Progenitor cell of endocrine pancreas (in vitro differentiated cells): ENCODE measurements around the gene CCNL1. TPM values are rescaled to one million over a fixed set of nuclear protein-coding genes. Genes with fewer than 3 reads are reported as not detected.
"Not testable (repeated sequence)": the region's sequence is repeated elsewhere in the genome, so short reads cannot be mapped to it uniquely, and the experiment has no call there.

Source experiments
- DNase-seq: peaks from one replicate; pipeline ENCODE4 v3.0.0; 2021; ENCODE audit warnings: low spot score; ENCODE audit not compliant: unreplicated experiment
- H3K27ac Mint-ChIP-seq: 2 replicates; pipeline ENCODE4 v1.8.0; 2021; ENCODE audit warnings: mild to moderate bottlenecking, moderate library complexity, mixed read lengths
- H3K27me3 Mint-ChIP-seq: 2 replicates; pipeline ENCODE4 v1.8.0; 2021; ENCODE audit warnings: mixed read lengths
- H3K36me3 Mint-ChIP-seq: 2 replicates; pipeline ENCODE4 v1.8.0; 2022; ENCODE audit warnings: mixed read lengths; ENCODE audit not compliant: insufficient read depth
- H3K4me1 Mint-ChIP-seq: 2 replicates; pipeline ENCODE4 v1.8.0; 2021; ENCODE audit warnings: low read depth, mixed read lengths
- H3K4me3 Mint-ChIP-seq: 2 replicates; pipeline ENCODE4 v1.8.0; 2021; ENCODE audit warnings: low read depth, mild to moderate bottlenecking, moderate library complexity, mixed read lengths
- H3K9me3 Mint-ChIP-seq: 2 replicates; pipeline ENCODE4 v1.8.0; 2021; ENCODE audit warnings: low read depth, mixed read lengths
- total RNA-seq: library from RNA; stranded (reverse); gene quantifications from 2 replicates; pipeline ENCODE4 v1.2.1, GENCODE V29; 2021
- TF ChIP-seq, protein P1 (sequence below): fragments of 200-600 bp; sonication (generic); IDR thresholded peaks from one replicate; pipeline ENCODE4 v1.5.0; 2021; ENCODE audit warnings: antibody characterized with exemption, mild to moderate bottlenecking; ENCODE audit not compliant: unreplicated experiment

CCNL1 gene
- total RNA-seq, 1 donor from 2014 or later: 157 TPM

DNA sequence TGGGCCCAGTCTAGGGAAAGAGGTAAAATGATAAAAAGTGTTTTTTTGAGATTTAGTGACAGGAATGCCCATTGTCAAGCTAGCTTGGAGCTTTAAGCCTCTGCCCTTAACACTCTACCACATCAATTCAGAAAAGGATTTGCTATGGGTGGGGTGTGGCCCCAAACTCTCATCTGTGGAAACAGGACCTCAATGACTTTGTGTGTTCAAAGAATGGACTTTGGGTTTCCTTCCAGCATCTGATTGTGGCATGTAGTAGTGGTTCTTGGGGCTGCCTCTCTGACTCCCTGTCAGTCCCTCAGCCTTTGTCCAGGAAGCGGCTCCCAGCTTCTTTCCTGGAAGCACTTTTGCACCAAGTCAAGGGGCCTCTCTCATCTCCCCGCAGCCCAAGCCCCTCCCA, 56.1 kb downstream of the CCNL1 start:
- H3K27ac Mint-ChIP-seq: no peak overlapping the region
- TF ChIP-seq, protein P1, sequence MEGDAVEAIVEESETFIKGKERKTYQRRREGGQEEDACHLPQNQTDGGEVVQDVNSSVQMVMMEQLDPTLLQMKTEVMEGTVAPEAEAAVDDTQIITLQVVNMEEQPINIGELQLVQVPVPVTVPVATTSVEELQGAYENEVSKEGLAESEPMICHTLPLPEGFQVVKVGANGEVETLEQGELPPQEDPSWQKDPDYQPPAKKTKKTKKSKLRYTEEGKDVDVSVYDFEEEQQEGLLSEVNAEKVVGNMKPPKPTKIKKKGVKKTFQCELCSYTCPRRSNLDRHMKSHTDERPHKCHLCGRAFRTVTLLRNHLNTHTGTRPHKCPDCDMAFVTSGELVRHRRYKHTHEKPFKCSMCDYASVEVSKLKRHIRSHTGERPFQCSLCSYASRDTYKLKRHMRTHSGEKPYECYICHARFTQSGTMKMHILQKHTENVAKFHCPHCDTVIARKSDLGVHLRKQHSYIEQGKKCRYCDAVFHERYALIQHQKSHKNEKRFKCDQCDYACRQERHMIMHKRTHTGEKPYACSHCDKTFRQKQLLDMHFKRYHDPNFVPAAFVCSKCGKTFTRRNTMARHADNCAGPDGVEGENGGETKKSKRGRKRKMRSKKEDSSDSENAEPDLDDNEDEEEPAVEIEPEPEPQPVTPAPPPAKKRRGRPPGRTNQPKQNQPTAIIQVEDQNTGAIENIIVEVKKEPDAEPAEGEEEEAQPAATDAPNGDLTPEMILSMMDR: no peak
- peaks cover 16% of the 10 kb centered on the region for H3K4me1 Mint-ChIP-seq

DNA sequence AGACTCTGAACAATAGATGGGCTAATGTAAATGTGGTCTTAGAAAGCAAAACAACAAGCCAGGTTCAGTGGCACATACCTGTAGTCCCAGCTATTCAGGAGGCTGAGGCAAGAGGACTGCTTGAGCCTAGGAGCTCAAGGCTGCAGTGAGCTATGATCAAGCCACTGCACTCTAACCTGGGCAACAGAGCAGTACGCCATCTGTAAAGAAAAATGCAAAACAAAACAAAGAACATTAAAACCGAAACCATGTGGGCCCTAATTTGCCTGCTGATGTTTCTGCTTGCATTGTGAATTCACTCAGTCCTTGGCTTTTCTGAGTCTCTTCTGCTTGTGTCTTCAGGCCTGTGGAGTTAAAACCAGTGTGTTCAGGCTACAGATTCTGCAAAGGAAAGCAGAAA, 56.7 kb downstream of the CCNL1 start:
- H3K4me1 Mint-ChIP-seq: peaks cover 16% of the 10 kb centered on the region
- H3K27ac Mint-ChIP-seq: no peak overlapping the region
- no peaks in the 10 kb centered on the region for H3K9me3 Mint-ChIP-seq
- H3K36me3 Mint-ChIP-seq: no peaks in the 10 kb centered on the region
- DNase-seq: no peak
- H3K27me3 Mint-ChIP-seq: peaks cover 4% of the 10 kb centered on the region
- no peak overlapping the region for H3K4me3 Mint-ChIP-seq
- TF ChIP-seq, protein P1: no peak

More for the DNA sequence above, 56.1 kb downstream of the CCNL1 start:
- no peaks in the 10 kb centered on the region for H3K36me3 Mint-ChIP-seq
- peaks cover 4% of the 10 kb centered on the region for H3K27me3 Mint-ChIP-seq
- DNase-seq: no peak
- no peaks in the 10 kb centered on the region for H3K9me3 Mint-ChIP-seq
- H3K4me3 Mint-ChIP-seq: no peak overlapping the region

- not testable (repeated sequence) for DNase-seq, H3K27ac Mint-ChIP-seq, H3K9me3 Mint-ChIP-seq, H3K27me3 Mint-ChIP-seq, H3K36me3 Mint-ChIP-seq, H3K4me3 Mint-ChIP-seq
- H3K4me1 Mint-ChIP-seq: peaks cover 11% of the 10 kb centered on the region
Observed at GRCh38 chr3:157102595-157102994, 57.4 kb downstream of the CCNL1 start.

DNA sequence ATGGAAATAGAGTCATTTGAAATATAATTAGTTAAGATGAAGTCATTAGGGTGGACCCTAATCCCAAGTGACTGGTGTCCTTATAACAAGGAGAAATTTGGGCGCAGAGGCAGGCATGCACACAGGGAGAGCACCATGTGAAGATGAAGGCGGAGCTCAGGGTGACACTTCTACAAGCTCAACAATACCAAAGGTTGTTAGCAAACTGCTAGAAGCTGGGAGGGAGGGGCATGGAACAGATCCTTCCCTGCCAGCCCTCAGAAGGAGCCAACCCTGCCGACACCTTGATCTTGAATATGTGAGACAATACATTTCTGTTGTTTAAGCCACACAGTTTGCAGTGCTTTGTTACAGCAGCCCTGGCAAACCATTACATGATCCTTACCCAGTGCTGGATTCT, 57.8 kb downstream of the CCNL1 start:
- Mint-ChIP-seq H3K27ac (no peak overlapping the region), H3K9me3 (no peaks in the 10 kb centered on the region), H3K27me3 (peaks cover 5% of the 10 kb centered on the region), H3K4me1 (peaks cover 8% of the 10 kb centered on the region), H3K4me3 (no peak overlapping the region), H3K36me3 (no peaks in the 10 kb centered on the region)
- DNase-seq: no peak
- TF ChIP-seq, protein P1: no peak

- TF ChIP-seq, protein P1: no peak
- Mint-ChIP-seq H3K27ac (no peak overlapping the region), H3K4me1 (peaks cover 4% of the 10 kb centered on the region), H3K36me3 (no peaks in the 10 kb centered on the region), H3K9me3 (no peaks in the 10 kb centered on the region), H3K27me3 (peaks cover 11% of the 10 kb centered on the region), H3K4me3 (no peak overlapping the region)
- DNase-seq: no peak
Observed at GRCh38 chr3:157101486-157101885, 58.5 kb downstream of the CCNL1 start.

DNA sequence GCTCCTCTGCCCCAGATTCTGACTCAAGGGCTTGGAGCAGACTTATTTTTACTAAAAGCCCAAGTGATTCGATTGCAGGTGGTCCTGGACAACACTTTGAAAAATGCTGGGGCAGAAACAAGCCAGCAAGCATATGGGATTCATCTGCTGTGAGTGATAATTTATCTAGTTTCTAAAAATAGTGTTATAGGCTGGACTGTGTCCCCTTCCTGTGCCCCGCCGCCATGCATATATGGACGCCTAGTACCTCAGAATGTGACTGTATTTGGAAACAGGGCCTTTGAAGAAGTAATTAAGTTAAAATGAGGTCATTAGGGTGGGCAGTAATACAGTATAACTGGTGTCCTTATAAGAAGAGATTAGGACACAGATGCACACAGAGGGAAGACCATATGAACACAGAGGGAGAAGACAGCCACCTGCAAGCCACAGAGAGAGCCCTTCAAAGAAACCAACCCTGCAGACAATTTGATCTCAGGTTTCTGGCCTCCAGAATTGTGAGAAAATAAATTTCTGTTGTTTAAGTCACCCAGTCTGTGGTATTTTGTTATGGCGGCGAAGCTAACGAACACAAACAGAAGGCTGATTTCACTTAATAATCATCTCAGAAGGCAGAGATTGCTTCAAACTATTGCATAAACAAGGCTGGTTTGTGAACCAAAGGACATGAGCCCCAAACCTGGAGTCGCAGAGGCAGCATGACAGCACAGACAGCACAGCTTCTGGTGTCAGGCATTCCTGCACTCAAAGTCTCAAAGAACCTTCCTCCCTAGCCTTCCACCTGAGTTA, 59.1 kb downstream of the CCNL1 start:
- no peak for DNase-seq
- Mint-ChIP-seq H3K4me1 (peaks cover 4% of the 10 kb centered on the region), H3K4me3 (no peak overlapping the region), H3K27me3 (peaks cover 12% of the 10 kb centered on the region), H3K9me3 (no peaks in the 10 kb centered on the region), H3K27ac (no peak overlapping the region), H3K36me3 (no peaks in the 10 kb centered on the region)
- TF ChIP-seq, protein P1: no peak
